ENCODE data around the gene PGGT1B.

PGGT1B gene

GRCh38 chr5:115295777-115296123 is 33.1 kb upstream of the PGGT1B start:
- Histone ChIP-seq H3K4me3 (ENCODE audit: low read depth, low read length) (peak overlapping the region; percentile 74), H3K79me2 (peaks cover 4% of the 10 kb centered on the region), H3K4me1 (no peaks in the 10 kb centered on the region), H3K9me3 (ENCODE audit: control insufficient read depth, low read length) (no peaks in the 10 kb centered on the region), H3K36me3 (ENCODE audit: control insufficient read depth, insufficient read depth, low read length) (no peaks in the 10 kb centered on the region), H3K9ac (no peak overlapping the region), H3K27me3 (ENCODE audit: control insufficient read depth, insufficient read depth, low read length) (no peaks in the 10 kb centered on the region), H2AFZ (peak overlapping the region; percentile 94), H3K4me2 (ENCODE audit: low read length) (peak overlapping the region; percentile 88), H3K27ac (no peak overlapping the region)
- no peak for TF ChIP-seq CTCF (IDR thresholded peaks at IDR 0.05)

GRCh38 chr5:115291397-115291796 is 28.7 kb upstream of the PGGT1B start:
- Histone ChIP-seq H3K27me3 (ENCODE audit: control insufficient read depth, insufficient read depth, low read length) (no peaks in the 10 kb centered on the region), H3K27ac (no peak overlapping the region), H3K9ac (no peak overlapping the region), H2AFZ (no peak overlapping the region), H3K79me2 (peaks cover 4% of the 10 kb centered on the region), H3K4me2 (ENCODE audit: low read length) (no peak overlapping the region), H3K4me1 (no peaks in the 10 kb centered on the region), H3K4me3 (ENCODE audit: low read depth, low read length) (no peak overlapping the region), H3K36me3 (ENCODE audit: control insufficient read depth, insufficient read depth, low read length) (no peaks in the 10 kb centered on the region), H3K9me3 (ENCODE audit: control insufficient read depth, low read length) (no peaks in the 10 kb centered on the region)
- TF ChIP-seq CTCF (IDR thresholded peaks at IDR 0.05): no peak

GRCh38 chr5:115289104-115289503 is 26.4 kb upstream of the PGGT1B start:
- Histone ChIP-seq H3K27me3 (ENCODE audit: control insufficient read depth, insufficient read depth, low read length) (no peaks in the 10 kb centered on the region), H3K9me3 (ENCODE audit: control insufficient read depth, low read length) (no peaks in the 10 kb centered on the region)

DNA sequence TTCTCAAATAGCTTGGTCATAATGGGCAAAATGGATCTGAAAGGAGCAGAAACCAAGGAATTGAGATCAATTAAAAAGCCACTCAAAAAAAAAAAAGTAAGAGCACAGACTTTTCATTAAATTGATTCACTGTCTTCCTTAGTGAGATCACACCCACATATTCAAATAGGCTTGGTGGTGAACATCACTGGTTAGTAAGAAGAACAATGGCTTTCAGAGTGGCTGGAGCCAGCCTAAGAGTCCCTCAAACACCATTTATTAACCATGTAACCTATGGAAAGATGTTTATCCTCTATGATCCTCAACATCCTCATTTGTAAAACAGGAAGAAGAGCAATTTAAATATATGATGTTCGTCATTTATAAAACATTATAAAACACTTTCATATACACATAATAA is 21.3 kb upstream of the PGGT1B start:
- H2AFZ ChIP-seq: no peak overlapping the region
- TF ChIP-seq CTCF (IDR thresholded peaks at IDR 0.05): no peak
- no peaks in the 10 kb centered on the region for H3K4me1 ChIP-seq
- no peak overlapping the region for H3K4me2 ChIP-seq (ENCODE audit: low read length)
- H3K36me3 ChIP-seq (ENCODE audit: control insufficient read depth, insufficient read depth, low read length): no peaks in the 10 kb centered on the region
- no peak overlapping the region for H3K4me3 ChIP-seq (ENCODE audit: low read depth, low read length)
- no peaks in the 10 kb centered on the region for H3K79me2 ChIP-seq
- H3K27me3 ChIP-seq (ENCODE audit: control insufficient read depth, insufficient read depth, low read length): no peaks in the 10 kb centered on the region
- no peak overlapping the region for H3K27ac ChIP-seq
- H3K9me3 ChIP-seq (ENCODE audit: control insufficient read depth, low read length): no peaks in the 10 kb centered on the region
- no peak overlapping the region for H3K9ac ChIP-seq

More at GRCh38 chr5:115289104-115289503, 26.4 kb upstream of the PGGT1B start:
- Histone ChIP-seq H3K36me3 (ENCODE audit: control insufficient read depth, insufficient read depth, low read length) (no peaks in the 10 kb centered on the region), H3K9ac (no peak overlapping the region), H3K4me3 (ENCODE audit: low read depth, low read length) (no peak overlapping the region), H3K79me2 (no peaks in the 10 kb centered on the region), H3K27ac (no peak overlapping the region), H2AFZ (no peak overlapping the region), H3K4me2 (ENCODE audit: low read length) (no peak overlapping the region), H3K4me1 (no peaks in the 10 kb centered on the region)
- no peak for TF ChIP-seq CTCF (IDR thresholded peaks at IDR 0.05)

DNA sequence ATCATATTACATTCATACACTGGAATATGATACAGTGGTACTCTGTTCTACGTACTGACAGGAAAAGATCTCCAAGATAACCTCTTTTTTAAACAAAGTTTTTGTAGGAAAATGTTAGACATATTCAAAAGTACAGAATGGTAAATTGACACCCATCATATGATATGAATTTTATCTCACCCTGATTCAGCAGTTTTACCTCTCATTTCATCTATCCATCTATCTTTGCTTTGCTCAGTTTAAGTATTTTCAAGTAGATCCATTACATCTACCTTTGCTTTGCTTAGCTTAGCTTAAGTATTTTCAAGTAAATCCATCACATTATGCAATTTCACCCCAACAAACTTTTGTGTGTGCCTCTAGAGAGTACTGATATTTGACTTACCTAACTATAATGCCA is 19.5 kb upstream of the PGGT1B start:
- no peak overlapping the region for H2AFZ ChIP-seq
- no peaks in the 10 kb centered on the region for H3K36me3 ChIP-seq (ENCODE audit: control insufficient read depth, insufficient read depth, low read length)
- no peak overlapping the region for H3K4me3 ChIP-seq (ENCODE audit: low read depth, low read length)
- no peaks in the 10 kb centered on the region for H3K27me3 ChIP-seq (ENCODE audit: control insufficient read depth, insufficient read depth, low read length)
- no peaks in the 10 kb centered on the region for H3K9me3 ChIP-seq (ENCODE audit: control insufficient read depth, low read length)
- TF ChIP-seq CTCF (IDR thresholded peaks at IDR 0.05): no peak
- H3K9ac ChIP-seq: no peak overlapping the region
- no peaks in the 10 kb centered on the region for H3K4me1 ChIP-seq
- no peaks in the 10 kb centered on the region for H3K79me2 ChIP-seq
- no peak overlapping the region for H3K4me2 ChIP-seq (ENCODE audit: low read length)
- H3K27ac ChIP-seq: no peak overlapping the region

All from parathyroid adenoma (tissue), 2 donors.